Bronchial epithelial cell (primary cell): Measurements from ENCODE around the gene SCYL2. TPM values are rescaled to one million over a fixed set of nuclear protein-coding genes. Genes with fewer than 3 reads are reported as not detected.

Source experiments
- DNase-seq: peaks from one replicate; pipeline ENCODE4 v3.0.0-alpha.2; 2010; ENCODE audit warnings: low read depth
- FAIRE-seq: peaks from 2 replicates; lab custom pipeline; 2011; peaks lifted over from hg19 to GRCh38; lab: Jason Lieb, UNC
- H3K27me3 ChIP-seq: 2 replicates; pipeline ENCODE4 v1.5.1; 2011; ENCODE audit warnings: low read length; ENCODE audit not compliant: control insufficient read depth, insufficient read depth
- H3K36me3 ChIP-seq: 2 replicates; pipeline ENCODE4 v1.5.1; 2011; ENCODE audit warnings: low read length; ENCODE audit not compliant: control insufficient read depth, insufficient read depth
- H3K4me3 ChIP-seq: 2 replicates; pipeline ENCODE4 v1.5.1; 2011; ENCODE audit warnings: mild to moderate bottlenecking, low read depth, low read length, control low read depth
- CTCF ChIP-seq: IDR thresholded peaks from 2 replicates; pipeline ENCODE4 v1.5.1; 2011; ENCODE audit warnings: mild to moderate bottlenecking, moderate library complexity, low read length, control low read depth, inconsistent platforms; ENCODE audit not compliant: insufficient read depth, severe bottlenecking
- total RNA-seq: library from RNA; depleted of rRNA; stranded (reverse); fragments of >200 nt; gene quantifications from 2 replicates; pipeline ENCODE4 v1.2.1, GENCODE V29; 2014

The SCYL2 gene
- total RNA-seq, 1 donor from 2014 or later = 29.5 TPM

GRCh38 chr12:100317371-100317770, 50.4 kb downstream of the SCYL2 start:
- no peak for TF ChIP-seq CTCF
- no peak overlapping the region for H3K4me3 ChIP-seq
- H3K36me3 ChIP-seq = peaks cover 5% of the 10 kb centered on the region
- FAIRE-seq (no peak), DNase-seq (no peak)
- H3K27me3 ChIP-seq = no peaks in the 10 kb centered on the region

GRCh38 chr12:100324498-100324897, 57.5 kb downstream of the SCYL2 start:
- TF ChIP-seq CTCF = no peak
- Histone ChIP-seq H3K27me3 (no peaks in the 10 kb centered on the region), H3K36me3 (peaks cover 2% of the 10 kb centered on the region), H3K4me3 (no peak overlapping the region)
- no peak for FAIRE-seq
- DNase-seq = no peak

- TF ChIP-seq CTCF = no peak
- no peak for FAIRE-seq
- no peaks in the 10 kb centered on the region for H3K27me3 ChIP-seq
- peaks cover 4% of the 10 kb centered on the region for H3K36me3 ChIP-seq
- DNase-seq = no peak
- H3K4me3 ChIP-seq = no peak overlapping the region
These were observed 59.2 kb downstream of the SCYL2 start for GRCh38 chr12:100326208-100326607.

- TF ChIP-seq CTCF = no peak
- DNase-seq (no peak), FAIRE-seq (no peak)
- Histone ChIP-seq H3K36me3 (peaks cover 7% of the 10 kb centered on the region), H3K4me3 (no peak overlapping the region), H3K27me3 (no peaks in the 10 kb centered on the region)
These were observed 62.8 kb downstream of the SCYL2 start for GRCh38 chr12:100329800-100330199.

GRCh38 chr12:100331871-100332270, 64.9 kb downstream of the SCYL2 start:
- no peaks in the 10 kb centered on the region for H3K27me3 ChIP-seq
- no peak for TF ChIP-seq CTCF
- DNase-seq (no peak), FAIRE-seq (no peak)
- H3K36me3 ChIP-seq = peaks cover 9% of the 10 kb centered on the region
- no peak overlapping the region for H3K4me3 ChIP-seq

- Histone ChIP-seq H3K27me3 (no peaks in the 10 kb centered on the region), H3K36me3 (peaks cover 9% of the 10 kb centered on the region), H3K4me3 (no peak overlapping the region)
- FAIRE-seq (no peak), DNase-seq (no peak)
- TF ChIP-seq CTCF = no peak
These were observed 65.9 kb downstream of the SCYL2 start for GRCh38 chr12:100332852-100333251.
